ENCODE results near the gene LMX1A.
A peak's percentile ranks its signal among the peaks of the same experiment; 100 is the strongest.

The LMX1A gene

DNA sequence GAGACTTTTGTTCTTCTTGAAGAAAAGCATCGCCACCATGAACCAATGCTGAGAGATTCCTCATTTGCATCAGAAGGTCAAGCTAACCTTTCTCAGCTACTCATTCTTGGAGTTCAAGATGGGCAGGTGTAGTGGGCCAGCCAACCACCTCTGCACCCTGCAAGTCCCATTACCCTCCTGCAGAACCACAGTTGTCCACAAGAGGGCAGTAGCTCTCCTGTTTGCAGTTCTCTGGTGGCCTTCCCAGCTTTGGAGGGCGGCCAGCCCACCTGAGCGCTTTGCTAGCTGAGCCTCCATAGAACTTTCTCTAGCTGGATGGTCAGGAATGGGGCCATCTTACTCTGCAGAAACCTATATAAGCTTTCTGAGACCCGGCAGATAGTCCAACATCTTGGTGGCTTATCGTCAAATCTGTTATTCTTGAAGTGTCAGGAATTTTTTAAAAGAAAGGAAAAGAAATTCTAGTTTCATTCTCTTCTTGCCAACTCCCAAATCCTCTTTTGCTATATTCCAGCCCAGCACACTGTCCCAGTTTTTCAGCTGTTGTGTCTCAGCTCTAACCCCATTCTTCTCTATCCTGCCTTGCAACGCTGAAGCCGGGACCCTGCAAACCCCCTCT lies 11.0 kb upstream of the LMX1A start:
- Histone ChIP-seq H3K4me1 (ENCODE audit: insufficient read depth, low read length, poor library complexity, severe bottlenecking) (peaks cover 7% of the 10 kb centered on the region), H2AFZ (ENCODE audit: low read length) (no peak overlapping the region), H3F3A (ENCODE audit: low read depth) (no peaks in the 10 kb centered on the region), H3K36me3 (ENCODE audit: insufficient read depth, low read length) (no peaks in the 10 kb centered on the region), H3K9me3 (ENCODE audit: insufficient read depth, low read depth, low read length) (no peaks in the 10 kb centered on the region), H3K4me3 (ENCODE audit: low read length, poor library complexity, severe bottlenecking) (no peak overlapping the region), H3K9ac (ENCODE audit: low read depth, low read length, poor library complexity, severe bottlenecking) (no peak overlapping the region), H3K79me2 (ENCODE audit: insufficient read depth, low read length) (no peaks in the 10 kb centered on the region), H3K27me3 (ENCODE audit: insufficient read depth, low read length, poor library complexity, severe bottlenecking) (no peaks in the 10 kb centered on the region), H3K9me2 (replicated peaks; ENCODE audit: low read depth, low read length) (no peaks in the 10 kb centered on the region), H4K20me1 (ENCODE audit: insufficient read depth, low read length, poor library complexity, severe bottlenecking) (no peaks in the 10 kb centered on the region), H3K4me2 (ENCODE audit: low read depth, low read length, poor library complexity, severe bottlenecking) (no peak overlapping the region)
- no peak for TF ChIP-seq EZH2phosphoT487 (IDR thresholded peaks at IDR 0.05; ENCODE audit: borderline replicate concordance)
- TF ChIP-seq, protein P1, sequence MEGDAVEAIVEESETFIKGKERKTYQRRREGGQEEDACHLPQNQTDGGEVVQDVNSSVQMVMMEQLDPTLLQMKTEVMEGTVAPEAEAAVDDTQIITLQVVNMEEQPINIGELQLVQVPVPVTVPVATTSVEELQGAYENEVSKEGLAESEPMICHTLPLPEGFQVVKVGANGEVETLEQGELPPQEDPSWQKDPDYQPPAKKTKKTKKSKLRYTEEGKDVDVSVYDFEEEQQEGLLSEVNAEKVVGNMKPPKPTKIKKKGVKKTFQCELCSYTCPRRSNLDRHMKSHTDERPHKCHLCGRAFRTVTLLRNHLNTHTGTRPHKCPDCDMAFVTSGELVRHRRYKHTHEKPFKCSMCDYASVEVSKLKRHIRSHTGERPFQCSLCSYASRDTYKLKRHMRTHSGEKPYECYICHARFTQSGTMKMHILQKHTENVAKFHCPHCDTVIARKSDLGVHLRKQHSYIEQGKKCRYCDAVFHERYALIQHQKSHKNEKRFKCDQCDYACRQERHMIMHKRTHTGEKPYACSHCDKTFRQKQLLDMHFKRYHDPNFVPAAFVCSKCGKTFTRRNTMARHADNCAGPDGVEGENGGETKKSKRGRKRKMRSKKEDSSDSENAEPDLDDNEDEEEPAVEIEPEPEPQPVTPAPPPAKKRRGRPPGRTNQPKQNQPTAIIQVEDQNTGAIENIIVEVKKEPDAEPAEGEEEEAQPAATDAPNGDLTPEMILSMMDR (conservative IDR thresholded peaks at IDR 0.05; ENCODE audit: low read length): peak; percentile 96

DNA sequence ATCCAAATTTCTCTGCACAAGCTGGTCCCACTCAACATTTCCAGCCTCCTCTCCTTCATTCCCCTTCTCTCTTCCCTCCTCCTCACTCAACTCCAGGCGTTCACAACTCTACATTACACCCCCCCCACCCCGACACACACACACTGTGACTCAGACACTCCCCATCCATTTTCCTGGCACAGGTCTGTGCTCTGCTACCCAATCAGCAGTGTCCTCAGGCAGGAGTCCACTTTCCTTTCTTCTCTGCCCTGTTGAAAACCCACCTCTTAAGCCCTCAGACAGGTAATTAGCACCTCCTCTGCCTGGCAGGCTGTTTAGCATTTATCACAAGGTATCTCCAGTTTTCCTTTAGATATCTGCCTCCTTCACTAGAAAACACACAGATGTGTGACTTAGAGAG lies 8.8 kb upstream of the LMX1A start:
- Histone ChIP-seq H3K79me2 (ENCODE audit: insufficient read depth, low read length) (no peaks in the 10 kb centered on the region), H3F3A (ENCODE audit: low read depth) (no peaks in the 10 kb centered on the region), H3K36me3 (ENCODE audit: insufficient read depth, low read length) (no peaks in the 10 kb centered on the region), H3K27me3 (ENCODE audit: insufficient read depth, low read length, poor library complexity, severe bottlenecking) (no peaks in the 10 kb centered on the region), H3K4me1 (ENCODE audit: insufficient read depth, low read length, poor library complexity, severe bottlenecking) (no peaks in the 10 kb centered on the region), H4K20me1 (ENCODE audit: insufficient read depth, low read length, poor library complexity, severe bottlenecking) (no peaks in the 10 kb centered on the region), H3K9me3 (ENCODE audit: insufficient read depth, low read depth, low read length) (no peaks in the 10 kb centered on the region), H2AFZ (ENCODE audit: low read length) (no peak overlapping the region), H3K4me2 (ENCODE audit: low read depth, low read length, poor library complexity, severe bottlenecking) (no peak overlapping the region), H3K9ac (ENCODE audit: low read depth, low read length, poor library complexity, severe bottlenecking) (no peak overlapping the region), H3K4me3 (ENCODE audit: low read length, poor library complexity, severe bottlenecking) (no peak overlapping the region), H3K9me2 (replicated peaks; ENCODE audit: low read depth, low read length) (no peaks in the 10 kb centered on the region)
- TF ChIP-seq, protein P1 (conservative IDR thresholded peaks at IDR 0.05; ENCODE audit: low read length): no peak
- no peak for TF ChIP-seq EZH2phosphoT487 (IDR thresholded peaks at IDR 0.05; ENCODE audit: borderline replicate concordance)

DNA sequence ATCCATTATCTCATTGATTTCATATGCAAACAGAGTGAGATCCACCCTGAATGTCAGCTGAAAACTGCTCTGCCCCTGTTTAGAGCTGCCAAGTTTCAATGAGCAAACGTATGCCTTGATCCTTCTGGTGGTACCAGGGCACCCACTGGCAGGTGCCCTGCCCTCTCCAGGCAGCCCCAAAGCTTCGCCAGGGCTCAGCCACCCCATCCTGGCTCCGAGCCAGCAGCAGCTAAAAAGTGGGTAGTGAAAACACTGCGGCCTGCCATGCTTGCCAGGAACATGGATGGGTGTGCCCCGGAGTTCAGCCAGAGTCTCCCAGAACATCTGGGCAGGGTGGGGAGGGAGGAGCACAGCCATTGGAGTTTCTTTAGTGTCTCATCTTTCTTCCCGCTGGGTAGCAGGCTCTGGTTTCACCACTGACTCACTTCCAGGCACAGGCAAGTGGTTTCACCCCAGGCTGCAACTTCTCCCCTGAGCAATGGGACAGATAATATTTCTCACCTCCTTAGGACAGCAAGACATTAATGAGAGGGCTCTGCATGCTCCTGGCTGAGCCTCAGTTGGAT lies 8.1 kb upstream of the LMX1A start:
- TF ChIP-seq EZH2phosphoT487 (IDR thresholded peaks at IDR 0.05; ENCODE audit: borderline replicate concordance): no peak
- TF ChIP-seq, protein P1 (conservative IDR thresholded peaks at IDR 0.05; ENCODE audit: low read length): no peak
- H3K79me2 ChIP-seq (ENCODE audit: insufficient read depth, low read length): no peaks in the 10 kb centered on the region
- no peaks in the 10 kb centered on the region for H3K36me3 ChIP-seq (ENCODE audit: insufficient read depth, low read length)
- no peak overlapping the region for H2AFZ ChIP-seq (ENCODE audit: low read length)
- no peaks in the 10 kb centered on the region for H3K9me3 ChIP-seq (ENCODE audit: insufficient read depth, low read depth, low read length)
- no peaks in the 10 kb centered on the region for H3K9me2 ChIP-seq (replicated peaks; ENCODE audit: low read depth, low read length)
- no peaks in the 10 kb centered on the region for H4K20me1 ChIP-seq (ENCODE audit: insufficient read depth, low read length, poor library complexity, severe bottlenecking)
- no peaks in the 10 kb centered on the region for H3K4me1 ChIP-seq (ENCODE audit: insufficient read depth, low read length, poor library complexity, severe bottlenecking)
- no peak overlapping the region for H3K9ac ChIP-seq (ENCODE audit: low read depth, low read length, poor library complexity, severe bottlenecking)
- no peaks in the 10 kb centered on the region for H3F3A ChIP-seq (ENCODE audit: low read depth)
- no peak overlapping the region for H3K4me2 ChIP-seq (ENCODE audit: low read depth, low read length, poor library complexity, severe bottlenecking)
- H3K27me3 ChIP-seq (ENCODE audit: insufficient read depth, low read length, poor library complexity, severe bottlenecking): no peaks in the 10 kb centered on the region
- no peak overlapping the region for H3K4me3 ChIP-seq (ENCODE audit: low read length, poor library complexity, severe bottlenecking)
